H9 (cell line): ENCODE measurements around the gene NAT14. TPM values are rescaled to one million over a fixed set of nuclear protein-coding genes. Genes with fewer than 3 reads are reported as not detected.

Experiments
- DNase-seq: peaks from one replicate; pipeline ENCODE4 v3.0.0-alpha.2; 2017
- H2AFZ ChIP-seq: one replicate; pipeline ENCODE4 v1.6.1; 2013; ENCODE audit warnings: mild to moderate bottlenecking, low read length, control low read depth, moderate library complexity
- H2AK5ac ChIP-seq: 2 replicates; pipeline ENCODE4 v1.6.1; 2013; ENCODE audit warnings: low read length, control low read depth, mixed read lengths; ENCODE audit not compliant: insufficient read length
- H2BK120ac ChIP-seq: one replicate; pipeline ENCODE4 v1.6.1; 2013; ENCODE audit warnings: low read depth, mild to moderate bottlenecking, low read length, control low read depth, inconsistent platforms; ENCODE audit not compliant: poor library complexity, severe bottlenecking
- H2BK12ac ChIP-seq: 2 replicates; pipeline ENCODE4 v1.6.1; 2013; ENCODE audit warnings: low read length, control low read depth, mixed read lengths, low read depth; ENCODE audit not compliant: insufficient read length
- H2BK15ac ChIP-seq: 2 replicates; pipeline ENCODE4 v1.6.1; 2013; ENCODE audit warnings: low read depth, low read length, control low read depth
- H2BK20ac ChIP-seq: one replicate; pipeline ENCODE4 v1.6.1; 2013; ENCODE audit warnings: low read depth, mild to moderate bottlenecking, low read length, control low read depth, inconsistent platforms; ENCODE audit not compliant: poor library complexity, severe bottlenecking
- H2BK5ac ChIP-seq: 2 replicates; pipeline ENCODE4 v1.6.1; 2013; ENCODE audit warnings: low read length, control low read depth, mixed read lengths; ENCODE audit not compliant: insufficient read length
- H3K14ac ChIP-seq: 2 replicates; pipeline ENCODE4 v1.6.1; 2013; ENCODE audit warnings: low read length, control low read depth; ENCODE audit not compliant: insufficient read depth
- H3K18ac ChIP-seq: 2 replicates; pipeline ENCODE4 v1.6.1; 2013; ENCODE audit warnings: low read depth, mild to moderate bottlenecking, mixed read lengths, low read length, control low read depth; ENCODE audit not compliant: insufficient read length
- H3K23ac ChIP-seq: 2 replicates; pipeline ENCODE4 v1.6.1; 2013; ENCODE audit warnings: low read length, control low read depth, mixed read lengths, low read depth; ENCODE audit not compliant: insufficient read length
- H3K23me2 ChIP-seq: 2 replicates; pipeline ENCODE4 v1.6.1; 2013; ENCODE audit warnings: low read depth, mild to moderate bottlenecking, mixed read lengths, low read length, control low read depth; ENCODE audit not compliant: insufficient read length, poor library complexity, severe bottlenecking
- H3K27ac ChIP-seq: 2 replicates; pipeline ENCODE4 v1.5.1; 2013; ENCODE audit warnings: low read length, control low read depth, mixed read lengths, low read depth; ENCODE audit not compliant: insufficient read length
- H3K27me3 ChIP-seq: 2 replicates; pipeline ENCODE4 v1.6.1; 2013; ENCODE audit warnings: low read length, control low read depth, inconsistent platforms; ENCODE audit not compliant: insufficient read depth
- H3K4ac ChIP-seq: 2 replicates; pipeline ENCODE4 v1.6.1; 2013; ENCODE audit warnings: low read depth, mild to moderate bottlenecking, control low read depth, inconsistent platforms, low read length, moderate library complexity
- H3K4me1 ChIP-seq: 2 replicates; pipeline ENCODE4 v1.6.1; 2013; ENCODE audit warnings: low read length, control low read depth, inconsistent platforms; ENCODE audit not compliant: insufficient read depth
- H3K4me2 ChIP-seq: 2 replicates; pipeline ENCODE4 v1.6.1; 2013; ENCODE audit warnings: low read length, control low read depth, mixed read lengths; ENCODE audit not compliant: insufficient read length, insufficient read depth
- H3K56ac ChIP-seq: 2 replicates; pipeline ENCODE4 v1.6.1; 2013; ENCODE audit warnings: low read depth, mild to moderate bottlenecking, mixed read lengths, low read length, control low read depth; ENCODE audit not compliant: insufficient read length
- H3K79me1 ChIP-seq: 2 replicates; pipeline ENCODE4 v1.6.1; 2013; ENCODE audit warnings: low read depth, mild to moderate bottlenecking, moderate library complexity, low read length, control low read depth, inconsistent platforms; ENCODE audit not compliant: insufficient read depth, poor library complexity, severe bottlenecking
- H3K79me2 ChIP-seq: 2 replicates; pipeline ENCODE4 v1.6.1; 2013; ENCODE audit warnings: low read length, control low read depth, inconsistent platforms; ENCODE audit not compliant: insufficient read depth
- H3K9ac ChIP-seq: 2 replicates; pipeline ENCODE4 v1.6.1; 2013; ENCODE audit warnings: low read length, control low read depth, mixed read lengths; ENCODE audit not compliant: insufficient read length; ENCODE audit errors: extremely low read depth
- H3K9me3 ChIP-seq: one replicate; pipeline ENCODE4 v1.6.1; 2013; ENCODE audit warnings: low read depth, low read length, inconsistent platforms; ENCODE audit not compliant: control insufficient read depth
- H3T11ph ChIP-seq: one replicate; pipeline ENCODE4 v1.6.1; 2013; ENCODE audit warnings: mild to moderate bottlenecking, low read length, control low read depth, inconsistent platforms
- H4K20me1 ChIP-seq: one replicate; pipeline ENCODE4 v1.6.1; 2013; ENCODE audit not compliant: control insufficient read depth, insufficient read length, insufficient read depth
- H4K5ac ChIP-seq: 2 replicates; pipeline ENCODE4 v1.6.1; 2013; ENCODE audit warnings: low read depth, mild to moderate bottlenecking, mixed read lengths, low read length, control low read depth; ENCODE audit not compliant: insufficient read length
- H4K8ac ChIP-seq: replicated peaks from 2 replicates; pipeline ENCODE4 v1.6.1; 2013; ENCODE audit warnings: low read length, control low read depth, mixed read lengths, low read depth; ENCODE audit not compliant: insufficient read length
- H4K91ac ChIP-seq: 2 replicates; pipeline ENCODE4 v1.6.1; 2013; ENCODE audit warnings: low read depth, mild to moderate bottlenecking, moderate library complexity, mixed read lengths, low read length, control low read depth; ENCODE audit not compliant: insufficient read length
- H3K27ac Mint-ChIP-seq, 3 experiments: 2 replicates in 2 of 3; 3 replicates in 1 of 3; pipeline ENCODE4 v1.8.0; 2020 to 2021; ENCODE audit warnings: mixed read lengths in 3 of 3, mild to moderate bottlenecking in 1 of 3, moderate library complexity in 1 of 3
- H3K27me3 Mint-ChIP-seq: 2 replicates; pipeline ENCODE4 v1.8.0; 2021; ENCODE audit warnings: low read depth, mild to moderate bottlenecking, moderate library complexity, mixed read lengths
- H3K36me3 Mint-ChIP-seq, 3 experiments: 2 replicates in 2 of 3; 3 replicates in 1 of 3; pipeline ENCODE4 v1.8.0; 2020 to 2021; ENCODE audit warnings: low read depth in 3 of 3, mixed read lengths in 3 of 3; ENCODE audit not compliant: insufficient read depth in 1 of 3
- H3K4me1 Mint-ChIP-seq, 2 experiments: 2 replicates each; pipeline ENCODE4 v1.8.0; 2020; ENCODE audit warnings: mixed read lengths in 2 of 2
- H3K4me3 Mint-ChIP-seq, 2 experiments: 2 replicates in 1 of 2; 3 replicates in 1 of 2; pipeline ENCODE4 v1.8.0; 2020 to 2021; ENCODE audit warnings: mild to moderate bottlenecking in 2 of 2, mixed read lengths in 2 of 2, moderate library complexity in 1 of 2
- H3K9me3 Mint-ChIP-seq, 2 experiments: 2 replicates in 1 of 2; 3 replicates in 1 of 2; pipeline ENCODE4 v1.8.0; 2020; ENCODE audit warnings: mild to moderate bottlenecking in 2 of 2, mixed read lengths in 2 of 2, moderate library complexity in 1 of 2
- WGBS: extraction: QIAGEN DNeasy Blood & Tissue Kit; methylation state at CpG from one replicate; pipeline ENCODE4 v1.1.7; 2013; ENCODE audit warnings: missing lambda C conversion rate, low lambda C conversion rate, mixed read lengths; ENCODE audit not compliant: insufficient read length; ENCODE audit errors: extremely low coverage; 5-methylcytosine and 5-hydroxymethylcytosine counted together
- total RNA-seq: library from RNA; stranded (reverse); gene quantifications from 2 replicates; pipeline ENCODE4 v1.2.1, GENCODE V29; 2021
- TF ChIP-seq, protein P1 (sequence below): fragments of 200-600 bp; sonication (generic); conservative IDR thresholded peaks from 3 replicates; pipeline ENCODE4 v1.8.0; 2021; ENCODE audit warnings: antibody characterized with exemption, mild to moderate bottlenecking

Gene NAT14
- total RNA-seq, 1 experiment from 2014 or later, result 51.2 TPM

- Histone ChIP-seq H3K18ac (no peak overlapping the region), H3K4me1 (no peaks in the 10 kb centered on the region; the same call in 1 of the 2 replicates), H2BK12ac (no peak overlapping the region), H4K20me1 (no peaks in the 10 kb centered on the region), H4K91ac (no peak overlapping the region), H2AFZ (no peak overlapping the region), H2BK5ac (no peak overlapping the region), H3K23ac (no peak overlapping the region), H3K56ac (no peak overlapping the region), H3K9ac (no peak overlapping the region), H2BK15ac (no peak overlapping the region), H3K79me1 (no peaks in the 10 kb centered on the region), H3K14ac (no peak overlapping the region), H3K4ac (no peak overlapping the region), H2BK120ac (no peak overlapping the region), H2BK20ac (no peak overlapping the region), H4K5ac (no peak overlapping the region), H3K27ac (no peak overlapping the region), H3T11ph (no peak overlapping the region), H4K8ac (no peak overlapping the region), H3K79me2 (no peaks in the 10 kb centered on the region), H3K23me2 (no peaks in the 10 kb centered on the region), H3K9me3 (no peaks in the 10 kb centered on the region), H3K4me2 (no peak overlapping the region), H3K27me3 (no peaks in the 10 kb centered on the region), H2AK5ac (no peak overlapping the region)
- Mint-ChIP-seq H3K36me3 (no peaks in the 10 kb centered on the region), H3K4me3 (no peak overlapping the region; a peak in 1 of 5 replicates), H3K9me3 (no peaks in the 10 kb centered on the region; a peak in 1 of 5 replicates), H3K27me3 (peaks cover 13% of the 10 kb centered on the region), H3K27ac (no peak overlapping the region), H3K4me1 (peaks cover 14 to 15% of the 10 kb centered on the region in 2 experiments)
- WGBS, result no CpG with 5 or more reads among the region's 4 CpGs
- TF ChIP-seq, protein P1, sequence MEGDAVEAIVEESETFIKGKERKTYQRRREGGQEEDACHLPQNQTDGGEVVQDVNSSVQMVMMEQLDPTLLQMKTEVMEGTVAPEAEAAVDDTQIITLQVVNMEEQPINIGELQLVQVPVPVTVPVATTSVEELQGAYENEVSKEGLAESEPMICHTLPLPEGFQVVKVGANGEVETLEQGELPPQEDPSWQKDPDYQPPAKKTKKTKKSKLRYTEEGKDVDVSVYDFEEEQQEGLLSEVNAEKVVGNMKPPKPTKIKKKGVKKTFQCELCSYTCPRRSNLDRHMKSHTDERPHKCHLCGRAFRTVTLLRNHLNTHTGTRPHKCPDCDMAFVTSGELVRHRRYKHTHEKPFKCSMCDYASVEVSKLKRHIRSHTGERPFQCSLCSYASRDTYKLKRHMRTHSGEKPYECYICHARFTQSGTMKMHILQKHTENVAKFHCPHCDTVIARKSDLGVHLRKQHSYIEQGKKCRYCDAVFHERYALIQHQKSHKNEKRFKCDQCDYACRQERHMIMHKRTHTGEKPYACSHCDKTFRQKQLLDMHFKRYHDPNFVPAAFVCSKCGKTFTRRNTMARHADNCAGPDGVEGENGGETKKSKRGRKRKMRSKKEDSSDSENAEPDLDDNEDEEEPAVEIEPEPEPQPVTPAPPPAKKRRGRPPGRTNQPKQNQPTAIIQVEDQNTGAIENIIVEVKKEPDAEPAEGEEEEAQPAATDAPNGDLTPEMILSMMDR, result no peak; the same call in 2 of the 3 replicates
- DNase-seq, result no peak
These were observed 17.0 kb upstream of the NAT14 start for GRCh38 chr19:55468054-55468393.
